DMS153 treated with DMSO at 0.1 percent for 48 hours (cell line): ENCODE data around the gene GRIP1.

ENCODE experiments used
- DNase-seq: peaks from one replicate; lab custom pipeline; 2025; ENCODE audit not compliant: unreplicated experiment; lab: John Stamatoyannopoulos, UW

The GRIP1 gene

DNA sequence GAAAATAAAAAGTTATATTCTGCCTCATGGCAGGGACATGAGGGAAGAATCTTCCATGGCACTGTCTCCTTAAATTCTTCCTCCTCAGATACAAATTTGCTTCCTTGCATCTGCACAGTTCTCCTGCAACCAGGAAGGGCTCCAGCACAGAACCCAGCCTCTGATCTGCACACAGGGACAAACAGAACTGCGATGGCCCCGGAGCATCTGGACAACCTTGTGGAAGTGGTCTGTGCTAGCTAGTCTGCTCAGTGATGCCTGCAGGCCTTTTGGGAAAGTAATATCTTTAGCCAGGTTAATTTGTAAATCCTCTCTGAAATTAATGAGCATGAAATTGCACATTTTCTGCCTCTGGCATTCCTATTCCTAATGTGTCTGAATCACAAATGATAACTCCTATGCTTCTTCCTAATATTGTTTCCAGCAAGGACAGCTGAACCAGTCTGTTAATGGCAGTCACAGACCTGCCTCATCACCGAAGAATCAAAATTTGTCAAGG, 74.8 kb downstream of the GRIP1 start:
- DNase-seq = no peak

DNA sequence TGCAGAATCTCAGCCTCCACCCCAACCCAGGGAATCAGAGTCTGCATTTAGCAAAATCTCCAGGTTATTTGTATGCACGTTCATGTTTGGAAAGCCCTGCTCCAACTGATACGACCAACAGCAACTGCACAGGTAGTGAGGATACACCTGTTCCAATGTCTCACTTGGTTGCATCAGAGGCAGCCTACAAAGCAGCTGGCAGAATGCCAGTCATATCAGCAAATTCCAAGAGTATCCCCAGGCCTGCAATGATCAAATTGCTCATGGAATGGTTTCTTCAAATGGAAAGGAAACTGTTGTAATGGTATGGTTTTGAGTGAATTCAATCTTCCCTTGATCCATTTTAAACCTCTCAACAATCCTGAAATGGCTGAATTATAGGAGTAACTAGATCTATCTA, 75.4 kb downstream of the GRIP1 start:
- DNase-seq = peak; percentile 14

DNA sequence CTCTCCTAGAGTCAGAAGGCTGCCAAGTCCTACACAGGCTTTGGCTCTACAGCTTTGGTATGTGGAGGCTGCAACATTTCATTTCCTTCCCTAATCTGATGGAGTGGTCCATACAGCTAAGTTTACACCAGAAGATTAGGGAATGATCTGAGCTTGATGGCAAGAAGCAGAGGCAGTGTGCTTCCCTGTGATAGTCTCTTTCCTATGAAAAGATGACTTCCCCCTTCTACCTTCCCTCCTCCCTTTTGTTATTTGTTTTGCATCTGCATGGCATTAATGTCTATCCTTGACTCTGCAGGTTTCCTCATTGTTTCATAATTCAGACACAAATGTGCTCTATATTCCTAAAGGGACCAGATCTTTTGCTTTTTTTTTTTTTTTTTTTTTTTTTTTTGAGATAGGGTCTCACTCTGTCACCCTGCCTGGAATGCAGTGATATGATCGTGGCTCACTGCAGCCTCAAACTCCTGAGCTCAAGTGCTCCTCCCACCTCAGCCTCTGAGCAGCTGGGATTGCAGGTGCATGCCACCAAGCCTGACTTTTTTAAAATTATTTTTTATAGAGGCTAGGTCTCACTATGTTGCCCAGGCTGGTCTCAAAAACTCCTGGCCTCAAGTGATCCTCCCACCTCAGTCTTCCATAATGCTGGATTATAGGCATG, 76.3 kb downstream of the GRIP1 start:
- no peak for DNase-seq

DNA sequence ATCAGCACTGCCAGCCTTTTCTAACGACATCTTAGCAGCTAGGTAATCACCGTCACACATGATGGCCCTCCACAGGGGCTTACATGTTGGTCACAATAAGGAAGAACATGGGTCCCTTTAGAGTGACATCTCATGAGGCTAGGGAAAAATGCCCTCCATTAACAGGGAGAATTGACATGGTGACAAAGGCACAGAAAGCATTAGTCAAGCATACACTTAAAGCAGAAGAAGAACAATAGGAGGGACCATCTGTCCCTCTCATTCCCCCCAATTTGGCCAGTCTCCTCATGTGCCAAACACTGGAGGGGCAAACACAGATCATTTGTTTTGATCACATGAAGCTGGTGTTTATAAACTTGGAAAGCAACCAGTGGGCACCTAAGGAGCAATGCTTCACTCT, 78.0 kb downstream of the GRIP1 start:
- peak; percentile 28 for DNase-seq

GRCh38 chr12:66599816-66600215, 79.1 kb downstream of the GRIP1 start:
- peak; percentile 36 for DNase-seq

DNA sequence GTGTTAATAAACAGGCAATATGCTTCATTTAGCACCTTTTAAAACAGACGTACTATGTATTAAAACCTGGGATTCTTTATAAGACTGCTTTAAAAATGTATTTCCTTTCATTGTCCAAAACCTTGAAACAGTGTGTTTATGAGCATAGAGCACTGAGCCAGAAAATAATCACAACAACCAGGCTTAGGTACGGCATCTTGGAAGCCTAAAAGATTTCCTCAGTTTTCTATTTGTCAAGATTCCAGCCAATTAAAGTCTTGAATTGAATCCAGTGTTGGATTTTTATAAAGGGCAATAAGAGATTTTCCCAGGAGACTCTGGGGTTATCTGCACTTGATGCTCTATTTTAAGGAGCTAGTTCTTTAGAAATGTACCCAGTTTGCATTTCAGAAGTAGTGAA, 80.3 kb downstream of the GRIP1 start:
- no peak for DNase-seq

GRCh38 chr12:66598079-66598478, 80.8 kb downstream of the GRIP1 start:
- DNase-seq = no peak

DNA sequence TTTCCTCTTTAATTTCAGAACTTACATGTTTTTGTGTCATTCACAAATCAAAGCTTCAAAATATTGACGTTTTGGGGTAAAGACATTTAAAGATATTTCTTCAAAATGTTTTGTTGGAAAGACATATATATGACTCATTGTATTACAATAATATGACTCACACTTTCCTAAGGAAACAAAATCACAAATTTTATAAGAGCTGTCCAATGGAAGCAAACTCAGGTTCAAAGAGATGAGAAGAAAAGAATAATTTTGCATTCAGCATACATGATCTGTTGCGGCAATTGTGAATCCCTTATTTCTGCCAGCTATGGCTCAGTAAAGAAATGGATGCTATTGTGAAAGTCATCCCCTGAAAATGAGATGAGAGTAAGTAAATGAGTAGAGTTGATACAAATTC, 82.7 kb downstream of the GRIP1 start:
- DNase-seq = no peak

DNA sequence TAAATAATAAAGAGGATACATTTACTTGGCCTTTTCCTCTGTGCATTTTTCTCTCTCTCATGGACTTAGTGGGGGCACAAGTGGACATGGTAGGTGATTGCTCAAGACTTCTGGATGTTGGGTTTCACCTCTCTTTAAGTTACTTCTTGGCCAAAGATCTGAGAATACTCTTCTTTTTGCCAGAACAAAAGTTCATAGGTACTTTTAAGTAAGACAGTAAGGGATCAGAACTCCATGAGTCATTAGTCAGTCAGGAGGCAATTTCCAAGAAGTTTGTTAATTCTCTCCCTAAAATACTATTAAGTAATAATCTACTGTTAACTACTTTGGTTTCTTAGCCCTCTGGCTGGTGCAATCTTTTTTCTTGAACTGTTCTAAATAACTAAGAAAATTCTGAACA, 84.2 kb downstream of the GRIP1 start:
- no peak for DNase-seq

DNA sequence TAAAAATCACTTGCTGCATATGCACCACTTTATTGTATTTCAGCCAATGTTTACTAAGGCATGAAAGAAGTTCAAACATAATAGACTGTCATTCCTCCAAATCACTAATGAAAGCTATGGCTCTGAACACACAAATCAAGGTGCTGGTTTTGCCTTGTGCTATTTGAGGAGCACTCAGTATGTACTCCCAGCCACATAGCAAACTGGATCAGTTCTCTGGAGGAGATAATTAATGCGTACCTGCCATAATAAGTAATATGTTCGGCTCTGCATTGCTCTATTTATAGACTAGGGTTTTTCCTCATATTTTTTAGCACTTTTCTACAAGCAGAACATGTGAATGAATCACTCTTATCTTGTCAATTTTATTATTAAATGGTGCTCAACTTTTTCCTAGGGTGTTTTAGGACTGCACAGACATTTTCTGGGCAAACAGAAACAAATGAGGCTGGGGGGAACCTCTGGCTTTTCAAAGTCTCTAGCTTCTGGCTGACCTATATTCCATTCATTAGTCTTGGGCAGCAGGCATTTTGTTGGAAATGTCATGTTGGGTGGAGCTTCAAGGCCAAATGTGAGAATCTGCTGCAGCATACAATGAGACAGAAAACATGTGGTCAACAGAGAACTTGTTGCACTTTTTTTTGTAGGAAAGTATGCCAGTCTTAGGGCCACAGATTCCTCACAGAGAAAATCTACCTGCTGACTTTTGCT, 88.4 kb downstream of the GRIP1 start:
- no peak for DNase-seq

- DNase-seq = no peak
Measured at GRCh38 chr12:66589095-66589494, 89.8 kb downstream of the GRIP1 start.

GRCh38 chr12:66587912-66588311, 91.0 kb downstream of the GRIP1 start:
- DNase-seq = no peak

GRCh38 chr12:66584673-66585072, 94.2 kb downstream of the GRIP1 start:
- DNase-seq = no peak

DNA sequence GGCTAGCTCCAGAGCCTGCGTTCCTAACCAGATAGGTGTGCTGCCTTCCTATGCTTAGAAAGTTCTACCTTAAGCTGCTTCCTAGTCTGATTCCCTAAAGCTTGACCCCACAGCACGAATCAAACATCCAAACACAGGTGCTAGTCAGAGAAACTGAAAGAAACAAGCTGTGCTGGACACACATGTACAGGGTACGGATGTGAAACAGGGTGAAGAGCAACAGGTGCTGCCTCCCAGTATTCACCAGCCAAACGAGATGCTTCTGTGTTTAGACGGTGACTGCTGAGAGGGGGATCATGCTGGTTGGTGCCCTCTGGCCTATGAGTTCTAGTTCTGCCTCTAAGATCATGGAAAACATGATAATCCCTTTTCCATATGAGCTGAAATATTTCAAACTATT, 105.3 kb downstream of the GRIP1 start:
- no peak for DNase-seq

DNA sequence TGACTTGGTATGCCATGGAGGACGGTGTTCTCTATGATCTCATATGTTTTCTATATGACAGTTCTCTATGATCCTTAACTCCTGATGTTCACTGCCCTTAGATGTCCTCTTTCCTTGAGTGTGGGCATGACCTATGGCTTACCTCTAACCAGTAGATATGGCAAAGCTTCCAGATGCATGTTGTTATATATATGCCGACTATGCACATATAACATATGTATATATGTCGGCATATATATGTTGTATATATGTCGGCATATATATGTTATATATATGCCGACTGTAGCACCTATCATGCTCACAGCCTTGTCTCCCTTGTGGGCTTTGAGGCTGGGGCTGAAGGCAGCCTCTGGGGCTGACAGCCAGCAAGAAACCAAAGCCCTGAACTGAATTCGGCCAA, 106.0 kb downstream of the GRIP1 start:
- DNase-seq = no peak

- no peak for DNase-seq
Measured at GRCh38 chr12:66571361-66571915, 107.4 kb downstream of the GRIP1 start.

GRCh38 chr12:66563220-66563619, 115.7 kb downstream of the GRIP1 start:
- DNase-seq = no peak

DNA sequence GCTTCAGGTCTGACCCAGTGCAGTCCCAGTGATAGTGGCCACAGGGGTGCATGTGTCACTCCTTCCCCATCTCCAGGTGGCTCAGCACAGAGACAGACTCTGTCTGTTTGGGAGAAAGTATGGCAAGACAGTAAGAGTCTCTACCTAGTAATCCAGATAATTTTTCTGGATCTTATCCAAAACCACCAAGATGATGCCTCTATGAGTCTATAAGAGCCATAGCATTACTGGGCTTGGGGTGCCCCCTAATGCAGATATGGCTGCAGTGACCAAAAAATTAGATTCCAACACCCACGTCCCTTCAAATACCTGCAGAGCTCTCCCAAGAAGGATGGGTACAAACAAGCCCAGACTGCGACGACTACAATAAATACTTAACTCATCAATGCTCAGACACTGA, 123.8 kb downstream of the GRIP1 start:
- DNase-seq = no peak

DNA sequence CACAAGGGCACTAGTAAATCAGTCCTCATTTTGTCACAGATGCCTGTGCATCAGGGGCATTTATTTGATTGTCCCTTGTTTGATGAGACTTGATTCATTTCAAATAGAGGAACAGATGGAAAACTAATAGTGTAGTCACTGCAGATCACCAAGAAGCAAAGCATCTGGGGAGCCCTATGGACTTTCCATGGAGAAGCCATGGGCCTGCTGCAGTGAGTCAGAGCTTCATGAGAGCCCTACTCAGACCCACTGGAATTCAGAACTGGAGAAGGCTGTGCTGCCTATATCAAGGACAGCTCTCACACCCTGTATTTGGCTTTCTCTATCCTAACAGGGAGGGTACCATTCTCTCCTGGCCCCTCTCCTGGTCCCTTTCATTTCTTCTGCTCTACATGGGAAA, 126.2 kb downstream of the GRIP1 start:
- DNase-seq = no peak

DNA sequence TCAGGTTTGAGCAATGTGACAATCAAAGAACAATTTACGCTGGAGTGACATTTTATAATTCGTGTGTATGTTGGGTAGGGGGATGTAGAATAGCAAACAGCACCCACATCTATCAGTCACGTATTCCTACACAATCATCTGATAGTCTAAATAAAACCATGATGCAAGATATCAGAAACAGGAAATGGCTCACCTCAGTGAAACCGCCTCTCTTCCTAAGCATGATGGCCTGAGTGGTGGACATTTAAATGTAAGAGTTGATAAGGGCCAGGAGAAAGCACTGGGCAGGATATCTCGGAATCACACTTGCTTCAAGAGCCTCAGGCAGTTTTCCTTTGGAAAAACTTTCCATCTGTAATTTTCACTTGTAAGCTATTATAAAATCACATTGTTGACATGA, 128.2 kb downstream of the GRIP1 start:
- DNase-seq = no peak

DNA sequence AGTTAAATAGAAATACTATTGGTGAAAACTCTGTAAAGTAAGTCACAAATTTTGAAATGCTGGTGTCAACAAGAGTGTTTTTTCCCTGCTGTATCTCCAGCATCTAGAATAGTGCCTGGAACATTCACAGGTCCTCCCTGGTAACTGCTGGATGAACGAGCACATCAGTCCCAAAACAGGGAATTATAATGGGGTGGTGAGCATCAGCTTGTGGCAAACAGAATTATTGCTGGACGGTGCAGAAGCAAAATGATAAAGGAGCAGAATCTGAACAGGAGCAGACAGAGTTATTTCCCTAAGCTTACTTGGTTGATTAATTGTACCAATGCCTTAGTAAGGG, 129.9 kb downstream of the GRIP1 start:
- DNase-seq = no peak

- DNase-seq = no peak
Measured at GRCh38 chr12:66548338-66549049, 130.4 kb downstream of the GRIP1 start.
